ENCODE data around the gene CALR.
"Not testable (repeated sequence)": the region's sequence is repeated elsewhere in the genome, so short reads cannot be mapped to it uniquely, and the experiment has no call there.

Gene CALR

DNA sequence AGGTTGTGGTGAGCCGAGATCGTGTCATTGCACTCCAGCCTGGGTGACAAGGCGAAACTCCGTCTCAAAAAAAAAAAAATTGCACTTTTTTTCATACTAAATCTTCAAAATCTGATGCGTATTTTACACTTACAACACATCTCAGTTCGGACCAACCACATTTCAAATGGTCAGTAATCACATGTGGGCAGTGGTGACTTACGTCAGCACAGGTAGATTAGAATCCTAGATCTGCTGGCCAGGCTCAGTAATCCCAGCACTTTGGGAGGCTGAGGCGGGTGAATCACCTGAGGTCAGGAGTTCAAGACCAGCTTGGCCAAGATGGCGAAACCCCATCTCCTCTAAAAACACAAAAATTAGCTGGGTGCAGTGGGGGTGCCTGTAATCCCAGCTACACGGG, 3.3 kb upstream of the CALR start:
- no peak for DNase-seq

DNA sequence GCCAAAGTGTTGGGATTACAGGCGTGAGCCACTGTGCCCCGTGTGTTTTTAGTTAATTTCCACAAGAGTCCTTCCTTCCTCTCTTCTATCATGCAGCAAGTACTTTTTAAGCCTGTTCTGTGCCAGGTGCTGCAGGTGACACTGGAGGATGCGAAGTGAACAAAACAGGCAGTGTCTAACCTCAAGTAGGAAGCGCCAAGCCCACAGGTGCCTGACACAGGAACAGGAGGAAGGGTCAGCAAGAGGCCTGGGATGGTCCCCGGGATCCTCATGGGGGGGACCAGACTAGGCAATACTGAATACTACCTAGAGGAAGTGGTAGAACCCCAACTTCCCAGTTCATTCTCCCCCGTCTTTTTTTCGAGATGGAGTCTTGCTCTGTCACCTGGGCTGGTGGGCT, 1.8 kb upstream of the CALR start:
- DNase-seq: no peak

DNA sequence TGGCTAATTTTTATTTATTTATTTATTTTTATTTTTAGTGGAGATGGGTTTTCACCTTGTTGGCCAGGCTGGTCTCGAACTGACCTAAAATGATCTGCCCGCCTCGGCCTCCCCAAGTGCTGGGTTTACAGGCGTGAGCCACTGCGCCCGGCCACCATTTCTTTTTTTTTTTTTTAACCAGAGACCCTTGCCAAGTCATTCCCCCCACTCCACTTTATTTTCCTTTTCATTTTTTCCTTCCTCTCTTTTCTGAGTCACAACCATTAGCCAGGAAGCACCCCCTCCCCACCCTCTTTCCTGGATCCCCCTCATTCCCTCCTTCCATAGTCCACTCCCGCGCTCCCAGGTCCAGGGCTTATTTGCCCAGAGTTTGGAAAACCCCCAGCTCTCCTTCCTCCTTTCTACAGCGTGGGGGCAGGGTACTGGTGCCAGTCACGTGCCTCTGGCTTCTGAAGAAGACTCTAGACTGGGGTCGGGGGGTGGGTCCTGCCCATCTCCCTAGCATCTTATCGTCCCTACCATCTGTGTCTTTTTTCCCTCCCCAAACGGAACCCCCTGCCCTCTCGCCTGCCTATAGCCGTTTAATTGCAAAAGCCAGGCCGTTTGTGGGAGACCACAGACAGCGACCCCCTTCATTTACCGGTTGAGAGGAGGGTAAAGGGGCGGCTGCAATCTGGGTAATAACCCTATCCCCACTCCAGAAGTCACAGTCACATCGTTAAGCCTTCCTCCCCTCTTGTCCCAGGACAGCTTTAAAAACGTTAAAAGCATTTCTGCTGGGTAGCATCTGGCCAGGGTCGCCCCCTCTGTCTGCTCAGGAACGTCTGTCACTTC, 1.1 kb upstream of the CALR start:
- no peak for DNase-seq

DNA sequence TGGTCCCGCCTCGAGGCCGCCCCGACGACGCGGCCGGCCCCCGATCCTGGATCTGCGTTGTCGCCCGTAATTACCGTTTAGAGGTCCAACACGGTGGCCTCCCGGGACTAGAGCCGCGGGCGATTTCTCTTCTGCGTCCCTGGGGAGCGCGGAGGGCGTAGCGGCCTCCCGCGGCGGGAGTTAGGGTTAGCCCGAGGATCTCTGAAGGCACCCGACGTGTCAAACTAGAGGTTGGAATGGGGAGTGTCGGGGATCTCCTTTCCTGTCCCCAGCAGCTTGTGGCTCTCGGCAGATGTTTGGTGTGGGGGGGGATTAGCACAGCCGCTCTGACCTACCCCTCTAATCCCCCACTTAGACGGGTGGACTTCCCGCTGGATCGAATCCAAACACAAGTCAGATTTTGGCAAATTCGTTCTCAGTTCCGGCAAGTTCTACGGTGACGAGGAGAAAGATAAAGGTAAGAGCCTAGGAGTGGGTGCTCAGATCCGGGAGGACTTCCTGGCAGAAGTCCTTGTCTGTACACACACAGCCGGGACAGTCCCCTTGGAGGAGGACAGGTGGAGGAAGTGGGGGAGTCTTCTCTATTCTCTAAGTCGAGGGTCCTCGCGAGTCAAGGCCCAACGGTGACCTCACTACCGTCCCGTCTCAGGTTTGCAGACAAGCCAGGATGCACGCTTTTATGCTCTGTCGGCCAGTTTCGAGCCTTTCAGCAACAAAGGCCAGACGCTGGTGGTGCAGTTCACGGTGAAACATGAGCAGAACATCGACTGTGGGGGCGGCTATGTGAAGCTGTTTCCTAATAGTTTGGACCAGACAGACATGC, 581 bp downstream of the CALR start:
- peak; percentile 50 for DNase-seq

DNA sequence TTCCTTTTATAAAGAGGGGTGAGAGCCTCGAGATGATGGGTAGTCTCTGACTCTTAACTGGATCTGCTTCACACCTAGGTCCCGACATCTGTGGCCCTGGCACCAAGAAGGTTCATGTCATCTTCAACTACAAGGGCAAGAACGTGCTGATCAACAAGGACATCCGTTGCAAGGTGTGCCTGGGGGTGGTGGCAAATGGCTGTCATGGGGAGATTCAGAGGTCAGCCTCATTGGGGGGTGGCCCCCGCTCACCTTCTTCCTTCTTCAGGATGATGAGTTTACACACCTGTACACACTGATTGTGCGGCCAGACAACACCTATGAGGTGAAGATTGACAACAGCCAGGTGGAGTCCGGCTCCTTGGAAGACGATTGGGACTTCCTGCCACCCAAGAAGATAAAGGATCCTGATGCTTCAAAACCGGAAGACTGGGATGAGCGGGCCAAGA, 1.6 kb downstream of the CALR start:
- no peak for DNase-seq

DNA sequence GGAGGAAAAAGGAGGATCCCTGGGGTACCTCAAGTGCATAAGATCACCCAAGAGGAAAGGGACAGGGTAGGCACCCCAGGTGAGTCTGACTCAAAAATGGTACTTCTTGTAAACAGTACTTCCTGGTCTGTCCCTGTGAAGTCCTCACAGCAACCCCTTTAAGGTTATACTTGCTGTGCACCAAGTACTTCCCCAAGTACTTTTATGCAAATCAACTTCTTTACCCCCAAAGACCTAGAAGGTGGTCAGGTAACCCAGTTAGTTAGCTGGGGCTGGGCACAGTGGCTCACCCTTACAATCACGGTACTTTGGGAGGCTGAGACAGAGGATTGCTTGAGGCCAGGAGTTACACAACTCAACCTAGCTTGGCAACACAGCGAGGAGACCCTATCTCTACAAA, 2.5 kb downstream of the CALR start:
- DNase-seq: no peak

DNA sequence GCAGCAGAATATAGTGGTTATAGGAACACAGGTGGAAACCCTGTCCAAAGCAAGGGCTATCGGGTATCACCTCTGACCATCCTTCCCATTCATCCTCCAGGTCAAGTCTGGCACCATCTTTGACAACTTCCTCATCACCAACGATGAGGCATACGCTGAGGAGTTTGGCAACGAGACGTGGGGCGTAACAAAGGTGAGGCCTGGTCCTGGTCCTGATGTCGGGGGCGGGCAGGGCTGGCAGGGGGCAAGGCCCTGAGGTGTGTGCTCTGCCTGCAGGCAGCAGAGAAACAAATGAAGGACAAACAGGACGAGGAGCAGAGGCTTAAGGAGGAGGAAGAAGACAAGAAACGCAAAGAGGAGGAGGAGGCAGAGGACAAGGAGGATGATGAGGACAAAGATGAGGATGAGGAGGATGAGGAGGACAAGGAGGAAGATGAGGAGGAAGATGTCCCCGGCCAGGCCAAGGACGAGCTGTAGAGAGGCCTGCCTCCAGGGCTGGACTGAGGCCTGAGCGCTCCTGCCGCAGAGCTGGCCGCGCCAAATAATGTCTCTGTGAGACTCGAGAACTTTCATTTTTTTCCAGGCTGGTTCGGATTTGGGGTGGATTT, 5.1 kb downstream of the CALR start:
- no peak for DNase-seq

DNA sequence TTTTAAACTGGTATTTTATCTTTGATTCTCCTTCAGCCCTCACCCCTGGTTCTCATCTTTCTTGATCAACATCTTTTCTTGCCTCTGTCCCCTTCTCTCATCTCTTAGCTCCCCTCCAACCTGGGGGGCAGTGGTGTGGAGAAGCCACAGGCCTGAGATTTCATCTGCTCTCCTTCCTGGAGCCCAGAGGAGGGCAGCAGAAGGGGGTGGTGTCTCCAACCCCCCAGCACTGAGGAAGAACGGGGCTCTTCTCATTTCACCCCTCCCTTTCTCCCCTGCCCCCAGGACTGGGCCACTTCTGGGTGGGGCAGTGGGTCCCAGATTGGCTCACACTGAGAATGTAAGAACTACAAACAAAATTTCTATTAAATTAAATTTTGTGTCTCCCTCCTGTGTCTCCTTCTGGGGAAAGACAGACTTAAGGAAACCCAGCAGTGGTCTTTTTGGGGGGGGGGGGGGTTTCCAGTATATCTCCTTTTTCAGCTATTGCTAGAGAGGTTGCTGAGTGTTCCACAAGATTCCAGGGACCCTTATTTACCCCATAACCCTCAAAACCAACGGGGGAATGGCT, 5.8 kb downstream of the CALR start:
- no peak for DNase-seq

DNA sequence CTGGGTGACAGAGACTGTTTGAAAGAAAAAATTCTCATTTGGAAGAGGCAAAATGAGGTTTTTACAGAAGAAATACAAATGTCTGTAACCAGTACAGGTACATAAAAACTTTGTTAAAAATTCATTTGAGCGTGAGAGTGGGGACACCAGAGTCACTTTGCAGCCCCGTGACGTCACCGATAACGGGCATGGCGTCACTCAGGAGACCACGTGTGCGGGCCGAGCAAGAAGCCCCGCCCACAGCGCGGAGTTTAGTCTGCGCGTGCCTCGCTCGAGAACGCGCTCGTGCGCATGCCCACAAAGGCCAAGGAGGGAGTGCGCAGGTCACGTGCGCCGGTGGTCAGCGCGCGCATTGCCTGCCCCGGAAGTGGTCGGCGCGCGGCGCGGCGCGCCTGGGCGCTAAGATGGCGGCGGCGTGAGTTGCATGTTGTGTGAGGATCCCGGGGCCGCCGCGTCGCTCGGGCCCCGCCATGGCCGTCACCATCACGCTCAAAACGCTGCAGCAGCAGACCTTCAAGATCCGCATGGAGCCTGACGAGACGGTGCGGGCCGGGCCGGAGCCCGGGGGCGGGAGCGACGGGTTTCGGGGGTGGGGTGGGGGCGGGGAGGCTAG, 7.2 kb downstream of the CALR start, which contains the start of gene RAD23A:
RAD23A (plus strand) TSS at position 384 of the 613 bp plus-strand sequence; CDS start at position 471, 87 bp downstream.
- peak; percentile 99 for DNase-seq

DNA sequence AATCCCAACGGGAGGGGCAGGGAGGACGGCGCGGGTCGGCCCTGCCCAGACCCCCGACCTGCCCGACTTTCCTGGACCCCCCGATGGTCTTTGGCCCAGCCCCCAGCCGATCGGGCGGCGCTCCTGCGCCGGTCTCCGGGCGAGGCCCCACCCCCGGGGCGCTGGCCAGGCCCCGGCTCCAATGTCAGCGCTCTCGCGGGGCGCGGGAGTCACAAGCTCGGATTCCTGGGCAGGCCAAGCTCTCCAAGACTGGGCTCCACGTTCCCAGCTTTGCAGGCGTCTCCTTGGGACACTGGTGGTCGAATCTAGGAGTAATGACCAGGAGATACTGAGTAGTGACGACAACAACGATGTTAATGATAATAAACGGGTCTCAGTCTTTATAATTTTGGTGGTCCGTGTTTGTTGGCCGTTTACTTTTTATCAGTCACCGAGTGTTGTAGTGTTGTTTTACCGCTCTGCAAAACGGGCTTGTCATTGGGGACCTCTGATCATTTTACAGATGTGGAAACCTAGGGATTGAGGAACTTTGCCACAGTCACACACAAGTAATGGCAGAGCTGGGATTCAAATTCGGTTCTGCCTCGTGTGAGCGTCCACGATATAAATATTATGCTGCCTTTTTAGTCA, 7.8 kb downstream of the CALR start:
- DNase-seq: peak; percentile 61

DNA sequence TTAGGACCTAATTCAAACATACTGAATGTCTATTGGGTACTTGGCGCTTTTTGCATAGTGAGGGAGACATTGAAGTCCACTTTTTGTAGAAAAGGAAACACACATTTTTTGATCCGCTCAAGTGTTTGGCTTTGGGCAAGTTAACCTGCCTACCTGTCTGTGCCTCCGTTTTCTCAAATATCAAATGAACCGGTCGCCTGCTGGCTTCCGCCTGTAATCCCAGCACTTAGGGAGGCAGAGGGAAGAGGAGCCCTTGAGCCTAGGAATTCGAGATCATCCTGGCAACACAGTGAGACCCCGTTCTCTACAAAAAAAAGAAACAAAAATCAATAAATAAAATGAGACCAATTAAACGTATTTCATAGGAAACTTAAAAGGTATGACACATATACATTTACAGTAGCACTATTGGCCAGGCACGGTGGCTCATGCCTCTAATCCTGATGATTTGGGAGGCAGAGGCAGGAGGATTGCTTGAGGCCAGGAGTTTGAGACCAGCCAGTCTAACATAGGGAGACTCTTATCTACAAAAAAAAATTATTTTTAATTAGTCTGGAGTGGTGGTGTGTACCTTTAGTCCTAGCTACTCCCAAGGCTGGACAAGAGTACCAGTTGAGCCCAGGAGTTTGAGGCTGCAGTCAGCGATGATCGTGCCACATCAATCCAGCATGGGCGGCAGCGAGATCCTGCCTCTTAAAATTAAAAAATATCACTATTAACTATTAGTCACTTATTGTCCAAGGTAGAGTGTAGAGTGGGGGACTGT, 8.5 kb downstream of the CALR start:
- no peak for DNase-seq

DNA sequence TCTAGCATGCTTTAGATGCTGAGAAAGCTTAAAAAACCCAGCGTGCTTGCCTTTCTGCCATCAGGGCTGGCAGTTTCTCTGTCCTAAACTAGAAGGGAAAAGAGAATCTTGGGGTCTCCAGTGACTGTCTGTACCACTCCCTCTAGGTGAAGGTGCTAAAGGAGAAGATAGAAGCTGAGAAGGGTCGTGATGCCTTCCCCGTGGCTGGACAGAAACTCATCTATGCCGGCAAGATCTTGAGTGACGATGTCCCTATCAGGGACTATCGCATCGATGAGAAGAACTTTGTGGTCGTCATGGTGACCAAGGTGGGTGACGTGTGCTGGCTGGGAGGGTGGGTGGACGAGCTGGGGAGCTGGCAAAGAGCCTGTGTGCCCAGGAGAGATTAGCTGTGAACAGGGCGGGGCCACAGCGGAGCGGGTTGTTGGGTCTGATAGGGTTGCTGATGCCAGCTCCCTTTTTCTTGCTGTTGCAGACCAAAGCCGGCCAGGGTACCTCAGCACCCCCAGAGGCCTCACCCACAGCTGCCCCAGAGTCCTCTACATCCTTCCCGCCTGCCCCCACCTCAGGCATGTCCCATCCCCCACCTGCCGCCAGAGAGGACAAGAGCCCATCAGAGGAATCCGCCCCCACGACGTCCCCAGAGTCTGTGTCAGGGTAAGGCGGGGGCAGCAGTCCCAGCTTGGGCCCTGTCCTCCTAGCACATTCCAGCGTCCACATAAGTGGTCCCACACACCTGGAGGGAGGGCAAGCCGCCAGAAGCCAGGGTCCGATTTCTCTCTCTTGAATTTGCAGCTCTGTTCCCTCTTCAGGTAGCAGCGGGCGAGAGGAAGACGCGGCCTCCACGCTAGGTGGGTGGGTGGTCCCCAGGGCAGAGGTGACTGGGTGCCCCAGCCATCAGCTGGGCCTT, 9.5 kb downstream of the CALR start:
- no peak for DNase-seq

DNA sequence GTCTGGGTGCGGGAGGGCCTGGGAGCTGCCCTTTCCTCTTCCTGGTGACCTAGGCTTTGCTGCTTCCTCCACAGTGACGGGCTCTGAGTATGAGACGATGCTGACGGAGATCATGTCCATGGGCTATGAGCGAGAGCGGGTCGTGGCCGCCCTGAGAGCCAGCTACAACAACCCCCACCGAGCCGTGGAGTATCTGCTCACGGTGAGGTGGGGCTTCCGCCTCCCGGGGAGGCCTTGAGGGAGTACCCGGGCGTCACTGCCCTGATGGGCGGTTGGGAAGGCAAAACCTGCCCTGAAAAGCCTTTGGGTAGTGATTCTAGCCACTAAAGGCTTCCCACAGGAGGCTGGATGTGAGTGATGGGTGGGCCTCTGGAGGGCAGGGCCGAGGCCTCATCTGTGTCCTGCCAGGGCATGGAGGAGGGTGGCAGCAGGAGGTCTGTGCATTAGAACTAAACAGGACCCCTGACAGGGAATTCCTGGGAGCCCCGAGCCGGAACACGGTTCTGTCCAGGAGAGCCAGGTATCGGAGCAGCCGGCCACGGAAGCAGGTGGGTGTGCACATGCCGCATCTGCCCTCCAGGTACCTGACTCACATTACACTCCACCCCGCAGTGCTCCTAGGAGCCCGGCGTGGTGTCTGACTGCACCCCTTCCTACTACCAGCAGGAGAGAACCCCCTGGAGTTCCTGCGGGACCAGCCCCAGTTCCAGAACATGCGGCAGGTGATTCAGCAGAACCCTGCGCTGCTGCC, 10.4 kb downstream of the CALR start:
- DNase-seq: no peak

DNA sequence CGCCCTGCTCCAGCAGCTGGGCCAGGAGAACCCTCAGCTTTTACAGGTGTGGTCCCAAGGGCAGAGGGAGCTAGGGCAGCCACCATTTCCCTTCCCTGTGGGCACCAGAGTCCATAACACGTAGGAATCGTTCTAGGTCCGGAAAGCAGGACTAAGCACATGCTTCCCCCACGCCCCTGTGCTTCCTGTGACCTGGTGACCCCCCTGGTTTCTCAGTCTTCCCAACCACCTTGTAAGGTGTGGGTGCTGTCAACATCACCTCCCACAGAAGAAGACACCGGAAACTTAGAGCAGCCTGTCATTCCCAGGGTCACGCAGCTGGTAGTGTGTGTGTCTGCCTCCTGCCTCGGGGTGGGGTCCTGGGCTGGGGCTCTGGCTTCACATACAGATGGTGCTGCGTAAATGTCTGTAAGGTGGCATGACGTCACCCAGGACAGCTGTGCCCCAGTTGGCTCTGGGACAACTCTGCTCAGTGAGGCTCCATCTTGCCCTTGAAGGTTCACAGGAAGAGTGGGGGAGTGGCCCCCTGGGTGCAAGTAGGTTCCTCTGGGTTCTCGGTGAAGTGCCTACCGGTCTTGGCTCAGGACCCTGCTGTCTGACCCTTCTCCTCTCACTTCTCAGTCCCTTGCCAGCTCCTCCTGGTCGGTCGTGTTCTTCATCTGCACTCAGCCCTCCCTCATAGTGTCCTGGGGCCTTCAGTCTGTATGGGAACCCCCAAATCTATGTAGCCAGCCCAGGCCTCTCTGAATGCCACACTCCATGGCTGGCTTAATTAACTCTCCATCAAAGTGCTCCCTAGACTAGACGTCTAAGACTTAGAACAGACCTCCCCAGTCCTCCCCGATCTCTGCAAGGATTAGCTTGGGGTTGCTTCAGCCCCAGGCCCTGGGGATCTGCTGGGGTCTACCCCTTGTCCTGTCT, 11.2 kb downstream of the CALR start:
- DNase-seq: no peak

DNA sequence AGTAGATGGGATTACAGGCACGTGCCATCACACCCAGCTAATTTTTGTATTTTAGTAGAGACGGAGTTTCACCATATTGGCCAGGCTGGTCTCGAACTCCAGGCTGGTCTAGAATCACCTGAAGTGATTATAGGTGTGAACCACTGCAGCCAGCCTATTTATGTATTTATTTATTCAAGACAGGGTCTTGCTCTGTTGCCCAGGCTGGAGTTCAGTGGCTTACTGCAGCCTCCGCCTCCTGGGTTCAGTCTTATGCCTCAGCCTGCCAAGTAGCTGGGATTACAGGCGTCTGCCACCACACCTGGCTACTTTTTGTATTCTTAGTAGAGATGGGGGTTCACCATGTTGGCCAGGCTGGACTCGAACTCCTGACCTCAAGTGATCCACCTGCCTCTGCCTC, 13.6 kb downstream of the CALR start:
- not testable (repeated sequence) for DNase-seq

DNA sequence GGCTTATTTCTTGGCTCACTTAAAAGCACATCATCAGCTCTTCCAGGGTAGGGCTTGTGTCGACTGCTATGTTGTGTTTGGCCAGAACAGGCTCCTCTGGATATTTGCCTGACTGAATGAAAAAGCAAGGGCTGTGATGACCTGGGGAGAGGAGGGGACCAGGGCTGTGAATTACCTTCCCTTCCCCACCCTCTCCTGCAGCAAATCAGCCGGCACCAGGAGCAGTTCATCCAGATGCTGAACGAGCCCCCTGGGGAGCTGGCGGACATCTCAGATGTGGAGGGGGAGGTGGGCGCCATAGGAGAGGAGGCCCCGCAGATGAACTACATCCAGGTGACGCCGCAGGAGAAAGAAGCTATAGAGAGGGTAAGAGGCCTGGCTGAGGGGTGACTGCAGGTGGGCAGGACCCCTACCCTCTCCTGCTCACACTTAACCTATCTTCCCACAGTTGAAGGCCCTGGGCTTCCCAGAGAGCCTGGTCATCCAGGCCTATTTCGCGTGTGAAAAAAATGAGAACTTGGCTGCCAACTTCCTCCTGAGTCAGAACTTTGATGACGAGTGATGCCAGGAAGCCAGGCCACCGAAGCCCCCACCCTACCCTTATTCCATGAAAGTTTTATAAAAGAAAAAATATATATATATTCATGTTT, 14.2 kb downstream of the CALR start:
- DNase-seq: no peak

DNA sequence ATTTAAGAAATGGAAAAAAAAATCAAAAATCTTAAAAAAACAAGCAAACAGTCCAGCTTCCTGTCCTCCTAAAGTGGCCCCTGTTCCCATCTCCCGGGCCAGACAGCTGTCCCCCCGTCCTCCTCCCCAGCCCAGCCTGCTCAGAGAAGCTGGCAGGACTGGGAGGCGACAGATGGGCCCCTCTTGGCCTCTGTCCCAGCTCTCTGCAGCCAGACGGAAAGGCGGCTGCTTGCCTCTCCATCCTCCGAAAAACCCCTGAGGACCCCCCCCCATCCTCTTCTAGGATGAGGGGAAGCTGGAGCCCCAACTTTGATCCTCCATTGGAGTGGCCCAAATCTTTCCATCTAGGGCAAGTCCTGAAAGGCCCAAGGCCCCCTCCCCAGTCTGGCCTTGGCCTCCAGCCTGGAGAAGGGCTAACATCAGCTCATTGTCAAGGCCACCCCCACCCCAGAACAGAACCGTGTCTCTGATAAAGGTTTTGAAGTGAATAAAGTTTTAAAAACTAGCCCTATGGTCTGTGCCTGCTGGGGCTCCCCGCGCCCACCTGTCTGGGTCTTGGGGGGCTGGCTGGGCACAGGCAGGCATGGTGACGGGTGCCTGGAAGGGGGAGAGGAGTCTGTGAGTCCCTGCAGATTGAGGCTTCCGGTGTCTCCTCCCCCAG, 14.9 kb downstream of the CALR start:
- no peak for DNase-seq

All from stimulated activated CD4-positive, alpha-beta T cell treated with anti-CD3 and anti-CD28 coated beads, Interleukin-1b, Interleukin-23, amount 100 ng/mL, for 48 hours (primary cell).